ENCODE results near the gene SPOCD1. TPM values are rescaled to one million over a fixed set of nuclear protein-coding genes. Genes with fewer than 3 reads are reported as not detected.

SPOCD1 gene
- total RNA-seq, 1 experiment from 2014 or later = 0.54 TPM

GRCh38 chr1:31750858-31751510, 64.8 kb downstream of the SPOCD1 start:
- intact Hi-C loops (cut with micrococcal nuclease; ENCODE audit: unreplicated experiment) (no loop called here), in situ Hi-C loops (cut with HindIII; ENCODE audit: low pct_unique_long_range_greater_than_20kb, low sequenced_read_pairs) (no loop called here)
- Histone ChIP-seq H3K36me3 (ENCODE audit: control insufficient read depth, insufficient read depth, low read length) (no peaks in the 10 kb centered on the region), H3K27ac (ENCODE audit: low read length) (no peak overlapping the region), H3K9me3 (ENCODE audit: control insufficient read depth, insufficient read depth, low read depth, low read length) (no peaks in the 10 kb centered on the region), H3K4me1 (ENCODE audit: control insufficient read depth, insufficient read depth, low read length) (peaks cover 43% of the 10 kb centered on the region), H3K4me3 (ENCODE audit: low read depth in 2 of 2, low read length in 2 of 2) (no peak overlapping the region), H3K27me3 (ENCODE audit: control insufficient read depth, insufficient read depth, low read length) (no peaks in the 10 kb centered on the region)
- ATAC-seq (no peak), DNase-seq (ENCODE audit: low read depth, low spot score) (no peak)
- CTCF ChIA-PET = no interaction called here
- no TSS peak for BruUV-seq (replicated peaks)
- POLR2A ChIA-PET = no interaction called here
- TF ChIP-seq SIN3A (IDR thresholded peaks at IDR 0.05; ENCODE audit: borderline replicate concordance, insufficient read depth, low read depth, low read length) (no peak), CTCF (IDR thresholded peaks at IDR 0.05) (no peak), POLR2AphosphoS5 (IDR thresholded peaks at IDR 0.05; ENCODE audit: low read depth, low read length) (no peak), REST (IDR thresholded peaks at IDR 0.05; ENCODE audit: insufficient read depth in 1 of 2, low read depth in 2 of 2, low read length in 1 of 2) (no peak), TCF7L2 (IDR thresholded peaks at IDR 0.05; ENCODE audit: low read depth, low read length) (no peak)

GRCh38 chr1:31749785-31750735, 65.8 kb downstream of the SPOCD1 start:
- Histone ChIP-seq H3K4me3 (ENCODE audit: low read depth in 2 of 2, low read length in 2 of 2) (no peak overlapping the region), H3K9me3 (ENCODE audit: control insufficient read depth, insufficient read depth, low read depth, low read length) (no peaks in the 10 kb centered on the region), H3K4me1 (ENCODE audit: control insufficient read depth, insufficient read depth, low read length) (peaks cover 45% of the 10 kb centered on the region), H3K36me3 (ENCODE audit: control insufficient read depth, insufficient read depth, low read length) (no peaks in the 10 kb centered on the region), H3K27ac (ENCODE audit: low read length) (no peak overlapping the region), H3K27me3 (ENCODE audit: control insufficient read depth, insufficient read depth, low read length) (no peaks in the 10 kb centered on the region)
- ChIA-PET POLR2A (no interaction called here), CTCF (interaction anchor here (0.5 kb wide), 1 partner anchor 273 kb away, joined by 3 read pairs; no protein-coding TSS in a partner anchor)
- no TSS peak for BruUV-seq (replicated peaks)
- intact Hi-C loops (cut with micrococcal nuclease; ENCODE audit: unreplicated experiment) (loop anchor here (10.0 kb wide), 1 partner anchor 85 kb away; no protein-coding TSS in a partner anchor), in situ Hi-C loops (cut with HindIII; ENCODE audit: low pct_unique_long_range_greater_than_20kb, low sequenced_read_pairs) (no loop called here)
- ATAC-seq = no peak
- no peak for TF ChIP-seq POLR2AphosphoS5 (IDR thresholded peaks at IDR 0.05; ENCODE audit: low read depth, low read length)
- TF ChIP-seq SIN3A (IDR thresholded peaks at IDR 0.05; ENCODE audit: borderline replicate concordance, insufficient read depth, low read depth, low read length) = no peak
- TF ChIP-seq CTCF (IDR thresholded peaks at IDR 0.05) = no peak
- no peak for TF ChIP-seq TCF7L2 (IDR thresholded peaks at IDR 0.05; ENCODE audit: low read depth, low read length)
- no peak for TF ChIP-seq REST (IDR thresholded peaks at IDR 0.05; ENCODE audit: insufficient read depth in 1 of 2, low read depth in 2 of 2, low read length in 1 of 2)
- DNase-seq (ENCODE audit: low read depth, low spot score) = no peak

Data from Panc1 (cell line).